ENCODE measurements around the gene KRT81. TPM values are rescaled to one million over a fixed set of nuclear protein-coding genes. Genes with fewer than 3 reads are reported as not detected.

KRT81 gene
- total and polyA plus RNA-seq, 2 of the 4 experiments (the other 2 are of a cell fraction), result under 0.01 to 0.05 TPM

GRCh38 chr12:52333321-52333720 is 42.0 kb upstream of the KRT81 start:
- H2BK5ac ChIP-seq (ENCODE audit: low read depth, low read length, poor library complexity, severe bottlenecking), result no peak overlapping the region
- WGBS, 2 experiments (ENCODE audit: extremely low coverage in 2 of 2, insufficient read length in 1 of 2), result no CpG with 5 or more reads among the region's 3 CpGs
- H3K18ac ChIP-seq (ENCODE audit: low read depth, low read length), result no peak overlapping the region
- no TSS peak for BruUV-seq (replicated peaks)
- H3K9me1 ChIP-seq (ENCODE audit: insufficient read depth, low read length), result no peaks in the 10 kb centered on the region
- no peak overlapping the region for H3K4ac ChIP-seq (ENCODE audit: low read depth, low read length)
- no peaks in the 10 kb centered on the region for H4K20me1 ChIP-seq (ENCODE audit: insufficient read depth, low read length)
- peaks cover 5% of the 10 kb centered on the region; the same call in 1 of the 2 replicates for H3K9me3 ChIP-seq (ENCODE audit: control insufficient read depth, insufficient read depth, low read length)
- CTCF ChIA-PET, result no interaction called here
- no peak overlapping the region for H4K91ac ChIP-seq (ENCODE audit: insufficient read depth, low read depth, low read length)
- H2BK15ac ChIP-seq (ENCODE audit: low read depth, low read length), result no peak overlapping the region
- H3K56ac ChIP-seq (ENCODE audit: extremely low read depth, insufficient read depth, low read length), result no peak overlapping the region
- intact Hi-C loops (cut with micrococcal nuclease) (no loop called here), in situ Hi-C loops (cut with MboI; ENCODE audit: low sequenced_read_pairs) (no loop called here), dilution Hi-C loops (cut with HindIII; ENCODE audit: low sequenced_read_pairs, unreplicated experiment) (no loop called here)
- no peak overlapping the region for H4K8ac ChIP-seq (ENCODE audit: low read depth in 2 of 2, low read length in 2 of 2)
- no peak overlapping the region for H3K9ac ChIP-seq (ENCODE audit: low read depth, low read length)
- no peaks in the 10 kb centered on the region for H3K79me1 ChIP-seq (ENCODE audit: low read depth in 1 of 2, low read length in 2 of 2)
- no peak overlapping the region for H3K23ac ChIP-seq (ENCODE audit: low read depth, low read length)
- no peak overlapping the region for H3K14ac ChIP-seq (replicated peaks; ENCODE audit: low read depth, low read length)
- no peaks in the 10 kb centered on the region for H3K4me1 ChIP-seq (ENCODE audit: control insufficient read depth, insufficient read depth, low read length)
- no peak for ATAC-seq (ENCODE audit: low read depth)
- no peak overlapping the region for H2AFZ ChIP-seq (replicated peaks; ENCODE audit: low read length, poor library complexity)
- POLR2A ChIA-PET (ENCODE audit: unreplicated experiment), result no interaction called here
- H2BK20ac ChIP-seq (ENCODE audit: low read depth, low read length), result no peak overlapping the region
- DNase-seq, result no peak
- TF ChIP-seq CTCF (conservative IDR thresholded peaks at IDR 0.05; ENCODE audit: low read depth, low read length) (no peak), SMC3 (IDR thresholded peaks at IDR 0.05; ENCODE audit: low read depth, low read length) (no peak), BHLHE40 (IDR thresholded peaks at IDR 0.05; ENCODE audit: low read depth, low read length) (no peak), FOS (IDR thresholded peaks at IDR 0.05; ENCODE audit: low read depth, low read length) (no peak), MAZ (IDR thresholded peaks at IDR 0.05; ENCODE audit: borderline replicate concordance, low read depth, low read length) (no peak), RFX5 (IDR thresholded peaks at IDR 0.05; ENCODE audit: low read depth, low read length) (no peak), RAD21 (IDR thresholded peaks at IDR 0.05; ENCODE audit: low read length) (no peak), MXI1 (IDR thresholded peaks at IDR 0.05; ENCODE audit: borderline replicate concordance, low read depth, low read length) (no peak), ELK1 (IDR thresholded peaks at IDR 0.05; ENCODE audit: borderline replicate concordance, low read depth, low read length) (no peak)
- H2AK5ac ChIP-seq (ENCODE audit: low read depth, low read length), result no peak overlapping the region
- H3K27ac ChIP-seq (ENCODE audit: insufficient read depth, low read length), result no peak overlapping the region
- H2AK9ac ChIP-seq (replicated peaks; ENCODE audit: low read depth, low read length, poor library complexity), result no peak overlapping the region
- H3K4me3 ChIP-seq (ENCODE audit: insufficient read depth, low read depth, low read length), result no peak overlapping the region
- H3K27me3 ChIP-seq (ENCODE audit: control insufficient read depth, insufficient read depth, low read length), result peaks cover 43% of the 10 kb centered on the region
- no peak overlapping the region for H3K4me2 ChIP-seq (ENCODE audit: low read depth, low read length)
- H4K5ac ChIP-seq (ENCODE audit: low read depth, low read length), result no peak overlapping the region
- no peak overlapping the region for H2BK120ac ChIP-seq (ENCODE audit: low read depth, low read length)
- H3K36me3 ChIP-seq (ENCODE audit: control insufficient read depth, insufficient read depth, low read length), result no peaks in the 10 kb centered on the region

Measured in IMR-90 (cell line).